Hepatocyte (in vitro differentiated cells): ENCODE data around the gene TXLNA. TPM values are rescaled to one million over a fixed set of nuclear protein-coding genes. Genes with fewer than 3 reads are reported as not detected.

Experiments used
- DNase-seq: peaks from one replicate; pipeline ENCODE4 v3.0.0-alpha.2; 2016; ENCODE audit warnings: low spot score
- H2AFZ ChIP-seq: fragments of 200-600 bp; sonication (generic); 2 replicates; pipeline ENCODE4 v1.6.0; 2016; ENCODE audit warnings: antibody characterized with exemption, mild to moderate bottlenecking
- H3K27ac ChIP-seq: fragments of 200-600 bp; sonication (generic); 2 replicates; pipeline ENCODE4 v1.5.1; 2016; ENCODE audit warnings: mild to moderate bottlenecking
- H3K27me3 ChIP-seq: fragments of 200-600 bp; sonication (generic); 2 replicates; pipeline ENCODE4 v1.6.1; 2016
- H3K36me3 ChIP-seq: fragments of 200-600 bp; sonication (generic); replicated peaks from 2 replicates; pipeline ENCODE4 v1.5.1; 2016; ENCODE audit warnings: low read depth; ENCODE audit not compliant: insufficient read depth
- H3K4me1 ChIP-seq: fragments of 200-600 bp; sonication (generic); 2 replicates; pipeline ENCODE4 v1.5.1; 2016; ENCODE audit warnings: mild to moderate bottlenecking, moderate library complexity; ENCODE audit not compliant: insufficient read depth
- H3K4me2 ChIP-seq: fragments of 200-600 bp; sonication (generic); 2 replicates; pipeline ENCODE4 v1.6.0; 2016
- H3K4me3 ChIP-seq: fragments of 200-600 bp; sonication (generic); 2 replicates; pipeline ENCODE4 v1.5.1; 2016; ENCODE audit warnings: mild to moderate bottlenecking
- H3K79me2 ChIP-seq: fragments of 200-600 bp; sonication (generic); 2 replicates; pipeline ENCODE4 v1.6.0; 2017; ENCODE audit warnings: mild to moderate bottlenecking
- H3K9me2 ChIP-seq: fragments of 200-600 bp; sonication (generic); replicated peaks from 2 replicates; pipeline ENCODE4 v1.6.0; 2017; ENCODE audit warnings: mild to moderate bottlenecking; ENCODE audit not compliant: insufficient read depth
- H3K9me3 ChIP-seq: fragments of 200-600 bp; sonication (generic); 2 replicates; pipeline ENCODE4 v1.5.1; 2016; ENCODE audit warnings: low read depth, mild to moderate bottlenecking
- H4K20me1 ChIP-seq: fragments of 200-600 bp; sonication (generic); 2 replicates; pipeline ENCODE4 v1.6.0; 2016; ENCODE audit warnings: mild to moderate bottlenecking; ENCODE audit not compliant: insufficient read depth, poor library complexity, severe bottlenecking
- EZH2 ChIP-seq: fragments of 200-600 bp; sonication (generic); IDR thresholded peaks from 2 replicates; pipeline ENCODE4 v1.6.1; 2016; ENCODE audit warnings: antibody characterized with exemption, mild to moderate bottlenecking, borderline replicate concordance
- EZH2phosphoT487 ChIP-seq: fragments of 200-600 bp; sonication (generic); IDR thresholded peaks from one replicate; pipeline ENCODE4 v1.6.1; 2018; ENCODE audit warnings: antibody characterized with exemption, mild to moderate bottlenecking, low read depth, moderate library complexity; ENCODE audit not compliant: unreplicated experiment, severe bottlenecking
- WGBS: methylation state at CpG from one replicate; pipeline ENCODE4 v1.1.6; 2016; ENCODE audit warnings: low lambda C conversion rate; ENCODE audit errors: missing lambda C conversion rate; 5-methylcytosine and 5-hydroxymethylcytosine counted together
- polyA plus RNA-seq: library from polyadenylated mRNA; unstranded; fragments of >200 nt; fragmentation: Nextera tagmentation; extraction: Ambion mirVana; gene quantifications from 2 replicates; pipeline ENCODE4 v1.2.1, GENCODE V29; 2016
- total RNA-seq: library from RNA; depleted of rRNA; stranded (reverse); fragments of >200 nt; gene quantifications from 2 replicates; pipeline ENCODE4 v1.2.3, GENCODE V29; 2014
- TF ChIP-seq, protein P1 (sequence below): fragments of 200-600 bp; sonication (generic); IDR thresholded peaks from 2 replicates; pipeline ENCODE4 v1.5.1; 2016; ENCODE audit warnings: antibody characterized with exemption, mild to moderate bottlenecking; ENCODE audit not compliant: poor library complexity

TXLNA gene
- total and polyA plus RNA-seq, 2 experiments from 2014 or later, result 41.2 to 52.7 TPM

DNA sequence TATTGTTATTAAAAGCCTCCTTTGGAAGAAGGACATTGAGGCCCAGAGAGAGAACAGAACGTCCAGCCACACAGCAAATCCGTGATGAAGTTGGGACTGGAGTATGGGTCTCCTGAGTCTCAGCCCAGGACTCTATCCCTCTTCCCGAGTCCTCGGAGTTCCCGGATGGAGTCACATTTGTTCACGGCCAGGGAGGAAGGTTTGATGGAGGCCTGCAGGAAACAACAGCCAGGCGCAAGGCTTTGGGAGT, 357 bp upstream of the TXLNA start:
- Histone ChIP-seq H3K27ac (peak overlapping the region; percentile 100), H3K36me3 (peaks cover 8% of the 10 kb centered on the region), H3K27me3 (no peaks in the 10 kb centered on the region), H3K4me3 (no peak overlapping the region), H3K4me1 (peaks cover 30% of the 10 kb centered on the region), H3K9me3 (no peaks in the 10 kb centered on the region), H4K20me1 (peaks cover 21% of the 10 kb centered on the region), H3K79me2 (peaks cover 41% of the 10 kb centered on the region), H3K4me2 (peak overlapping the region; percentile 98), H3K9me2 (no peaks in the 10 kb centered on the region), H2AFZ (peak overlapping the region; percentile 69)
- 34% methylated on average over 7 of the region's 7 CpGs for WGBS
- DNase-seq, result no peak
- TF ChIP-seq EZH2 (no peak), EZH2phosphoT487 (no peak)
- TF ChIP-seq, protein P1, sequence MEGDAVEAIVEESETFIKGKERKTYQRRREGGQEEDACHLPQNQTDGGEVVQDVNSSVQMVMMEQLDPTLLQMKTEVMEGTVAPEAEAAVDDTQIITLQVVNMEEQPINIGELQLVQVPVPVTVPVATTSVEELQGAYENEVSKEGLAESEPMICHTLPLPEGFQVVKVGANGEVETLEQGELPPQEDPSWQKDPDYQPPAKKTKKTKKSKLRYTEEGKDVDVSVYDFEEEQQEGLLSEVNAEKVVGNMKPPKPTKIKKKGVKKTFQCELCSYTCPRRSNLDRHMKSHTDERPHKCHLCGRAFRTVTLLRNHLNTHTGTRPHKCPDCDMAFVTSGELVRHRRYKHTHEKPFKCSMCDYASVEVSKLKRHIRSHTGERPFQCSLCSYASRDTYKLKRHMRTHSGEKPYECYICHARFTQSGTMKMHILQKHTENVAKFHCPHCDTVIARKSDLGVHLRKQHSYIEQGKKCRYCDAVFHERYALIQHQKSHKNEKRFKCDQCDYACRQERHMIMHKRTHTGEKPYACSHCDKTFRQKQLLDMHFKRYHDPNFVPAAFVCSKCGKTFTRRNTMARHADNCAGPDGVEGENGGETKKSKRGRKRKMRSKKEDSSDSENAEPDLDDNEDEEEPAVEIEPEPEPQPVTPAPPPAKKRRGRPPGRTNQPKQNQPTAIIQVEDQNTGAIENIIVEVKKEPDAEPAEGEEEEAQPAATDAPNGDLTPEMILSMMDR, result no peak

DNA sequence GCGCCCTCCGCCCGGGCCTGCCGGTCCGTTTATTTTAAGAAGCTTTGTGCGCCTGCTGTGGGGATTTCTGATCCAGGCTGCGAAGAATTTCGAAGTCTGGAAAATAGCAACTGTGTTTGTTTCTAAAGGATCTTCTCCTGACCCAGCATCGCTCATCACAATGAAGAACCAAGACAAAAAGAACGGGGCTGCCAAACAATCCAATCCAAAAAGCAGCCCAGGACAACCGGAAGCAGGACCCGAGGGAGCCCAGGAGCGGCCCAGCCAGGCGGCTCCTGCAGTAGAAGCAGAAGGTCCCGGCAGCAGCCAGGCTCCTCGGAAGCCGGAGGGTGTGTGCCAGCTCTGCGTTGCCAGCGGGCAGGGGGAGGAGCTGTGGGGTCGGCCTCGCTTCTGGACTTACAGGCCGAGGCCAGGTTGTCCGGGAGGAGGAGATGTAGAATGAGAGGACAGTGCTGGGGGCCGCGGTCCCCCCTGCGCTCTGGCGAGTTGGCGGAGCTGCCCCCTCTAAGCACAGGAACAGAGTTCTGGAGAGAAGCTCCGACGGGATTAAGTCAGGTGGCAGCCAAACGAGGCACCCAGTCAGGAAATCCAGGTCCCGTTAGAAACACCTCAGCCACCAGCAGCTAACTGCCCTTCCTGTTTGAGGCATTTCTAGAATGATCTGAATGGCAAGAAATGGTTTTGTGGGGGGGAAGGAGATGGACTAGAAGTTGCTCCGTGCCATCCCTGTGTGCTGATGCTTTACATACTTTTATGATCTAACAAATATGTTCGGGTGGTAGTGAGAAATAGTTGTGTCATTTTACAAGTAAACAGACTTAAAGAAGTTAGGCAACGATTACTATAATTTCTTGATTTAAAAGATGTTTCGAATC, 948 bp downstream of the TXLNA start:
- H2AFZ ChIP-seq, result peak overlapping the region; percentile 89
- peaks cover 53% of the 10 kb centered on the region for H3K79me2 ChIP-seq
- no peaks in the 10 kb centered on the region for H3K9me3 ChIP-seq
- peaks cover 32% of the 10 kb centered on the region for H3K4me1 ChIP-seq
- no peaks in the 10 kb centered on the region for H3K9me2 ChIP-seq
- DNase-seq, result peak; percentile 71
- H3K4me3 ChIP-seq, result peak overlapping the region; percentile 91
- WGBS, result 9% methylated on average over 36 of the region's 36 CpGs
- H3K36me3 ChIP-seq, result peaks cover 8% of the 10 kb centered on the region
- H4K20me1 ChIP-seq, result peaks cover 28% of the 10 kb centered on the region
- peak overlapping the region; percentile 98 for H3K4me2 ChIP-seq
- H3K27ac ChIP-seq, result peak overlapping the region; percentile 100
- H3K27me3 ChIP-seq, result no peaks in the 10 kb centered on the region
- TF ChIP-seq, protein P1, result no peak
- TF ChIP-seq EZH2phosphoT487 (no peak), EZH2 (no peak)

DNA sequence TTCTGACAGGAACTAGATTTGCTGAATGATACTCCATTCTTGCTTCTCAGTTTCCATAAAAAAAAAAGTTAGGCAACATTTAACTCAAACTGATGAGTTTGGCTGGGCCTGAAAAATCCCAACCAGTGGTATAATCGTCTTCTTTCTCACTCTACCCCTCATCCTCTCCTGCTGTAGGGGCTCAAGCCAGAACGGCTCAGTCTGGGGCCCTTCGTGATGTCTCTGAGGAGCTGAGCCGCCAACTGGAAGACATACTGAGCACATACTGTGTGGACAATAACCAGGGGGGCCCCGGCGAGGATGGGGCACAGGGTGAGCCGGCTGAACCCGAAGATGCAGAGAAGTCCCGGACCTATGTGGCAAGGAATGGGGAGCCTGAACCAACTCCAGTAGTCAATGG, 1.6 kb downstream of the TXLNA start:
- no peak for DNase-seq
- TF ChIP-seq, protein P1, result no peak
- TF ChIP-seq EZH2phosphoT487, result no peak
- H3K79me2 ChIP-seq, result peaks cover 58% of the 10 kb centered on the region
- peak overlapping the region; percentile 100 for H3K27ac ChIP-seq
- peaks cover 31% of the 10 kb centered on the region for H4K20me1 ChIP-seq
- H2AFZ ChIP-seq, result no peak overlapping the region
- WGBS, result 90% methylated on average over 9 of the region's 9 CpGs
- peaks cover 32% of the 10 kb centered on the region for H3K4me1 ChIP-seq
- peaks cover 8% of the 10 kb centered on the region for H3K36me3 ChIP-seq
- no peaks in the 10 kb centered on the region for H3K27me3 ChIP-seq
- no peaks in the 10 kb centered on the region for H3K9me2 ChIP-seq
- H3K9me3 ChIP-seq, result no peaks in the 10 kb centered on the region
- H3K4me3 ChIP-seq, result peak overlapping the region; percentile 91
- H3K4me2 ChIP-seq, result peak overlapping the region; percentile 98
